GM19328 (cell line): Measurements from ENCODE around the gene SNAI3.

ENCODE experiments used
- ATAC-seq: cut with Tn5 transposase; IDR thresholded peaks from one replicate; pipeline ENCODE4 v1.9.1; 2021; ENCODE audit warnings: mild to moderate bottlenecking, moderate library complexity; ENCODE audit not compliant: unreplicated experiment

SNAI3 gene

DNA sequence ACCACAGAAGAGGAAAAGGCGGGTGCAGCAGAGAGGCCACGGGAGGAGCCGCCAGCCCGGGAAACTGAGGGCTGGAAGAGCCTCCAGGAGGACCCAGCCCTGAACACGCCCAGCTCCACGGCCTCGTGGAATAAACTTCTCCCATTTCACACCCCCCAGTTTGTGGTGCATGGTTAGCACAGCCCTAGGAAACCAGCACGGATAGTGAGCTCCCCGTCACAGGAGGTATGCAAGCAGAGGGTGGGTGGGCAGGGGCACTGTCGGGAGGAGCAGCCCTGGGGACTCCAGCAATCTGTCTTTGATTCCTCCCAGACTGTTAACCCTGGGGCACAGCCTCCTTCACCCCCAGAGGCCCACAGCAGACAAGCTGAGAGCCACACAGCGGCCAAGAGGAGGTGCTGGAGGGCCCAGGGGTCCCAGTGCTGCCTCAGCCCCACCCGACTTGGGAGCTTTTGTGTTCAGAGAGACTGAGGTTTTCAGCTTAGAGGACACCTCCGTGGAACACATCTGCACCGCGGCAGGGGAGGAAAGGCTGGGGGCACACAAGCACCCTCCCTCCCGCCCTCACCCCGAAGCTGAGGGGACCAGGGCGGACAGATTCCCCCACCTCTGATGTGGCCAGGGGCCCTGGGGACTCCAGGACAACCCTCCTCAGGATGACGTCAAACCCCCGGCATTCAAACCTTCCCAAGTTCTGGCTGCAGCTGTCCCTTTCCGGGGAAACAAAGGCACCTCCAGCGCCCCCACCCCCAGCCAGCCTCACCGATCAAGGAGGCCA, 49.6 kb downstream of the SNAI3 start:
- ATAC-seq = no peak

GRCh38 chr16:88635671-88636319, 50.5 kb downstream of the SNAI3 start:
- ATAC-seq = no peak

DNA sequence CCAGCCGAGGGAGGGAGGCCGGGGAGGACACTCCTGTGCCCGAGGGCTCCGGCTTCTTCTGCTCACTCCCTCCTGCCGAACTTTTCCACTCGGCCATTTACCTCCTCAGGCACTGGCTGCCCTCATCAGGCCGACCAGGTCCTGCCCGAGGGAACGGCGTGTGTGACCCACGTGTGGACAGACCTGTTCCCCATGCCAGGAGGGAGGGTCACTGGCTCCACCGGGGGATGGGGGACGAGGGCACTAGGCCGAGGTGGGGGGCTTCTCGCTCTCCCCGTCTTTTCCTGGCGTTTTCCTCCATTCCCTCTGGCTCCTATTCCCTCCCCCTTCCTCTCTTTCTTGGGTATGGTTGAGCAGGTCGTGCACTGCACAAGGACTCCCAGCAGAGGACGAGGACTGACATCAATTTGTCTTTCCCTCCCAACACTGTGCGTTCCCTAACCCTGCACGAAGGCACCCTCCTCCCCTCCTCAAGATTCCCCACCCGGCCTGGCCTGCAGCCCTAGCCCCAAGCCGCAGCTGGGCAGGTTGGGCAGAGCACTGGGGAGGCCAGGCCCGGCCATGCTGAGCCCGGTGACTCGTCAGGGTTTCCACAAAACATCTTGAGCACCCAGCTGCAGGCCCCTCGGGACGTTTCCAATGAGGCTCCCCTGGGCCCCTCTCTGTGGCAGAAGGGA, 51.2 kb downstream of the SNAI3 start:
- no peak for ATAC-seq

DNA sequence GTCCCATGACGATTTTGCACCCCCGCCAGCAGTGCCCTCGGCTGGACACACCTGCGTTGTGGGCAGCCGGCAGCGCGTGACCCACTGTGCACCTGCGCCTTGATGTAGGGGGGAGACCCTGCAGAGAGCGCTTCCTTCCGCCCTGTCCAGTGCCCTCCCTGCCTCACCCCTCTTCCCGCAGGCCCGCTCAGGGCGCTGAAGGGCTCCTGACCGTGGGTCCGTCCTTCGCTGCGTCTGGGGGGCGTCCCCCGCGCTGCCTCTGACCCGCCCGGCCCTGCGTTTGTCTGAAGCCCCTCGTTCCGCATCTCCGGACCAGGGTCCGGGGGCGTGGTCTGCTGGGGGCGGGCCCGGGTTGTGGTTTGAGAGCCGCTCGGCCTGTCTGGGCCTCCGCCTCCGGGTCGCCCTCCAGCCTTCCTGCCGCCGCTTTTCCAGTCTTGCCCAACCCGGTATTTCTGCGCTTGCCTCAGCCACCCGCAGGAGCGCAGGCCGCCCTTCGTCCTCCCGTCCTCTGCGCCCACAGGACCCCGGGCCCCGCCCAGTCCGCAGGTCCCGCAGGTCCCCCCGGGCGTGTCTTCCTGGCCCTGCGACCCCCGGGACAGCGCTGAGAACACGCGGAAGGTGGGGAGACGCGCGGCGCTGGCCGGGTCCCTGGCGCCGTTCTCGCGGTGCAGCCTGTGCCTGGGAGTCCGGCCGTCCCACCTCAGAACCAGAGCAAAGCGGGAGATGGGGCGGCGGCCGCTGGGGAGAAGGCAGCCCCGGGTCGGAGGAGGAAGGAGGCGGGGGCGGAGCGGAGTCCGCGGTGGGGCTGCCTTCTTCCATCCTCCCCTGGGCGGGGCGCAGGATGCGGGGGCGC, 51.9 kb downstream of the SNAI3 start:
- no peak for ATAC-seq

DNA sequence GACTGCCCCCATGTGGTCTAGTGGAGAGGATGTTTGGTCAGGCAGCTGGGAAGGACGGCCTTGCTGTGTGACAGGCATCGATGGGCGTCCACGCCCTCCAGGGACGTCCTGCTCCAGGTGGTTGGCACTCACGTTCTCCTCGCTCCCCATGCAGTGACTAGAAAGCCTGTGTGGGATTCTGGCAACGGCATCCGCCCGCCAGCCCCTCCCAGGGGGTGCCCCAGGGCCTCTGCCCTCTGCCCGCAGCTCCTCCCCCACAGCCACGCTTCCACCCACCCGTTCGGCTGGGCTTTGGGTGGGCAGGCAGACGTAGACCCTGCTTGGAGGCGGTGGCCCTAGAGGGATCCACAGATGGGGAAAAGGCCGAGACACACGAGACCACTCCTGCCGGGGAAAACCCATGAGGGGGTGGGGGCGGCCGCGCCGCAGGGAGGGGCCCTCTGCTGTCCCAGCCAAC, 52.6 kb downstream of the SNAI3 start:
- no peak for ATAC-seq

GRCh38 chr16:88632587-88632930, 53.7 kb downstream of the SNAI3 start:
- no peak for ATAC-seq

- ATAC-seq = no peak
Observed at GRCh38 chr16:88631920-88632586, 54.3 kb downstream of the SNAI3 start.

DNA sequence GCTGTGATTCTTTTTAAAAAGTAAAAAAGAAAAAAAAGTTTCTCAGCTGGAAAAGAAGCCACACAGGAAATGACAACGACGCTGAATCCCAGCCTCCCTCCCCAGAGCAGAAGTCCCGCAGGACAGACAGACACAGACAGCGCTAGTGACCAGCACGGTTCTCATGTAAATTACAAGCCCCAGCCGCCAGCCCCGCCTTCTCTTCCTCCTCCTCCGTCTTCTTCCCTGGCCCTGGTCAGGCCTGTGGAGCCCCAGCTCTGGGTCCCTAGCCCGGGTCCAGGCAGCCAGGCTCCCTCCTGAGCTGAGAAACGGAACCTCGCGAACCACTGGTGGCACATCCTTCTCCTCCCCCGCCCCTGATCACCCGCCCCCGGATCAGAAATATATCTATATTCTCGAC, 54.9 kb downstream of the SNAI3 start:
- no peak for ATAC-seq

GRCh38 chr16:88630941-88631340, 55.4 kb downstream of the SNAI3 start:
- ATAC-seq = no peak

DNA sequence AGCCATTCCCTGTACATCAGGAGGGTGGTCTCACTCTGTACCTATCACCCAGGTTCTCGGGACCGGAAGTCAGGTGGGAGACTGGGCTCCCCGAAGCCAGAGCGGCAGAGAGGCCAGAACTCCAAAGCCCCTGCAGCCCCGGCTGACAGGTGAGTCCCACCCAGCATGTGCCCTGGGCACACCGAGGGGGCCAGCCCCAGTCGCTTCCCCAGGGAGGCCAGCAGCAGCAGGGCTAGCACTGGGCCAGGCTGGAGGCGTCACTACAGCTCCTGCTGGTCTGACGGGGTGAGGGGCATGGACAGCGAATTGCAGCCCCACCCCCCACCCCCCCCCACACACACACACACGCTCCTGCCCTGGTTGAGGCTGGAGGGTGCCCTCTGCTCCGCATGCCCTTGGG, 55.9 kb downstream of the SNAI3 start:
- no peak for ATAC-seq

DNA sequence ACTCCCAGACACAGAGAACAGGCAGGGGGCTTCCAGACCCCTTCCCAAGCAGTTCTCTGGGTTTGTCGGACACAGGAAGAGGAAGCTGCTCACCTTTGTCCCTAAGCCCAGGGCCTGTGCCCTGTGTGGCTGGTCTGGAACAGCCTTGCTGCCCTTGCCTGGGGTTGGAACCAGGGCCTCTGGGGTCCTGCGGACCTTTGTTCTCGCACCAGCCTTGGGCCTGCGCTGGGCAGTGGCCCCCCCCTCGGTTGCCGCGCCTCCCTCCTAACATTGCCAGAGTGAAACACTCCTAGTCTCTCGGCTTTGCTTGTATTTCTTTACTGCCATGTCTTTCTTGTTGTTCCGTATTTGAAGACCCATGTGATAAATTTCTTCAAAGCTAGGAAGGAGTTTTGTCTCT, 56.5 kb downstream of the SNAI3 start:
- no peak for ATAC-seq

DNA sequence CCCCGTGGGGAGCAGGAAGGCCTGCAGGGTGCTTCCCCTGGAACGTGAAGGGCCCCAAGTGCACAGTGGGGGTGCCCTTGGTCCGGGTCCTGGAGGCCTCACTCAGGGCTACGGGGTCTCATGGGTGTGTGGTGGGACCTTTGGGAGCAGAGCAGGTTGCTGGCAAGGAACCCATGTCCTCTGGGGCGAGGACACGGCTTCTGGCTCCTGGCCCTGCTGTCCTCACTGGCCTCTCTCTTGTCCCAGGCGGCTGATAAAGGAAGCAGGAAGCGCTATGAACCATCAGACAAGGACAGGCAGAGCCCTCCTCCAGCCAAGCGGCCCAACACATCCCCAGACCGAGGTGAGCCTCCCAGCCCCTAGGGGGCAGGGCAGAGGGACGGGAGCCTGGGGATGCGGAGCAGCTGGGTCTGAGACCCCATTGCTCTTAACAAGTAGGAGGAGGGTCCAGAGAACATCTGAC, 57.8 kb downstream of the SNAI3 start:
- no peak for ATAC-seq
